HPDE6-E6E7 (cell line): Measurements from ENCODE around the gene GTF2F1.
"Not testable (repeated sequence)": the region's sequence is repeated elsewhere in the genome, so short reads cannot be mapped to it uniquely, and the experiment has no call there.

Experiments used
- DNase-seq: peaks from one replicate; pipeline ENCODE4 v3.0.0; 2011; ENCODE audit warnings: missing footprints; ENCODE audit errors: extremely low spot score

The GTF2F1 gene

GRCh38 chr19:6357174-6357573, 35.8 kb downstream of the GTF2F1 start:
- DNase-seq: no peak

- DNase-seq: not testable (repeated sequence)
Observed at GRCh38 chr19:6355321-6356040, 37.5 kb downstream of the GTF2F1 start.

- DNase-seq: no peak
Observed at GRCh38 chr19:6354098-6354674, 38.8 kb downstream of the GTF2F1 start.

GRCh38 chr19:6352381-6353165, 40.4 kb downstream of the GTF2F1 start:
- DNase-seq: no peak

GRCh38 chr19:6350688-6351087, 42.3 kb downstream of the GTF2F1 start:
- DNase-seq: no peak

- DNase-seq: not testable (repeated sequence)
Observed at GRCh38 chr19:6349271-6349670, 43.7 kb downstream of the GTF2F1 start.

- no peak for DNase-seq
Observed at GRCh38 chr19:6343462-6343861, 49.5 kb downstream of the GTF2F1 start.

GRCh38 chr19:6340493-6341201, 52.3 kb downstream of the GTF2F1 start:
- DNase-seq: no peak

GRCh38 chr19:6334490-6335285, 58.3 kb downstream of the GTF2F1 start:
- no peak for DNase-seq

- no peak for DNase-seq
Observed at GRCh38 chr19:6333439-6333838, 59.5 kb downstream of the GTF2F1 start, which contains the start of gene ACER1. Gene ACER1 (minus strand): TSS chr19:6333612. CDS start chr19:6333551, 61 bp downstream.
